LNCaP clone FGC (cell line): ENCODE measurements around the gene CRABP1.

Source experiments
- DNase-seq: peaks from one replicate; pipeline ENCODE4 v3.0.0-alpha.2; 2011; ENCODE audit warnings: low read depth
- H3K4me3 ChIP-seq: 2 replicates; pipeline ENCODE4 v1.5.1; 2011; ENCODE audit warnings: mild to moderate bottlenecking, low read depth, low read length, control low read depth
- CTCF ChIP-seq: IDR thresholded peaks from 2 replicates; pipeline ENCODE4 v1.5.1; 2012; ENCODE audit warnings: mild to moderate bottlenecking; ENCODE audit not compliant: control insufficient read depth, insufficient read depth; ENCODE audit errors: extremely low read depth

CRABP1 gene

GRCh38 chr15:78355177-78355576 is 15.0 kb downstream of the CRABP1 start:
- no peak overlapping the region for H3K4me3 ChIP-seq
- no peak for DNase-seq
- no peak for TF ChIP-seq CTCF

- TF ChIP-seq CTCF: no peak
- no peak overlapping the region for H3K4me3 ChIP-seq
- no peak for DNase-seq
Measured at GRCh38 chr15:78358102-78358870, 18.1 kb downstream of the CRABP1 start.

- no peak for TF ChIP-seq CTCF
- H3K4me3 ChIP-seq: no peak overlapping the region
- DNase-seq: no peak
Measured at GRCh38 chr15:78359041-78359808, 19.1 kb downstream of the CRABP1 start.

GRCh38 chr15:78360367-78360801 is 20.2 kb downstream of the CRABP1 start:
- DNase-seq: no peak
- no peak overlapping the region for H3K4me3 ChIP-seq
- TF ChIP-seq CTCF: no peak

- no peak overlapping the region for H3K4me3 ChIP-seq
- no peak for DNase-seq
- TF ChIP-seq CTCF: no peak
Measured at GRCh38 chr15:78360958-78361718, 21.0 kb downstream of the CRABP1 start.

GRCh38 chr15:78361771-78362506 is 21.8 kb downstream of the CRABP1 start:
- DNase-seq: no peak
- no peak overlapping the region for H3K4me3 ChIP-seq
- no peak for TF ChIP-seq CTCF
